Fibroblast of lung (primary cell): ENCODE data around the gene CSK.

Experiments
- EZH2 ChIP-seq: IDR thresholded peaks from 2 replicates; pipeline ENCODE4 v1.5.1; 2012; ENCODE audit warnings: low read length, control low read depth, mild to moderate bottlenecking; ENCODE audit errors: missing control alignments
- TF ChIP-seq, protein P1 (sequence below), 2 donors: IDR thresholded peaks in 1 of 2; conservative IDR thresholded peaks in 1 of 2; 1 replicate in 1 of 2; 2 replicates in 1 of 2; pipeline ENCODE4 v1.5.1; 2011 to 2012; ENCODE audit warnings: low read length in 2 of 2, control low read depth in 1 of 2, inconsistent platforms in 1 of 2, low read depth in 1 of 2, mild to moderate bottlenecking in 1 of 2

DNA sequence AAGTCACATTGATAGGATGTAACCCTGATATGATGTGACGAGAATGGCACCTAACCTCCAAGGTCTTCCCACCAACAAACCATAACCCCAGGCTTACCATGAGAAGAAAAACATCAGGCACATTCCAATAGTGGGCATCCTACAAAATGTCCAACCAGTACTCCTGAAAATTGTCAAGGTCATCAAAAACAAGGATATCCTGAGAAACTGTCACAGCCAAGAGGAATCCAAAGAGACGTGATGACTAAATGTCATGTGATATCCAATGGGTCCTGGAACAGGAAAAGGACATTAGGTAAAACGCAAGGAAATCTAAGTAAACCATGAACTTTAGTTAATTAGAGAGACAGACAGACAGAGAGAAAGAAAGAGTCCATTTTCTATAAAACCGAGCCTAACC lies 35.5 kb upstream of the CSK start:
- TF ChIP-seq, protein P1, sequence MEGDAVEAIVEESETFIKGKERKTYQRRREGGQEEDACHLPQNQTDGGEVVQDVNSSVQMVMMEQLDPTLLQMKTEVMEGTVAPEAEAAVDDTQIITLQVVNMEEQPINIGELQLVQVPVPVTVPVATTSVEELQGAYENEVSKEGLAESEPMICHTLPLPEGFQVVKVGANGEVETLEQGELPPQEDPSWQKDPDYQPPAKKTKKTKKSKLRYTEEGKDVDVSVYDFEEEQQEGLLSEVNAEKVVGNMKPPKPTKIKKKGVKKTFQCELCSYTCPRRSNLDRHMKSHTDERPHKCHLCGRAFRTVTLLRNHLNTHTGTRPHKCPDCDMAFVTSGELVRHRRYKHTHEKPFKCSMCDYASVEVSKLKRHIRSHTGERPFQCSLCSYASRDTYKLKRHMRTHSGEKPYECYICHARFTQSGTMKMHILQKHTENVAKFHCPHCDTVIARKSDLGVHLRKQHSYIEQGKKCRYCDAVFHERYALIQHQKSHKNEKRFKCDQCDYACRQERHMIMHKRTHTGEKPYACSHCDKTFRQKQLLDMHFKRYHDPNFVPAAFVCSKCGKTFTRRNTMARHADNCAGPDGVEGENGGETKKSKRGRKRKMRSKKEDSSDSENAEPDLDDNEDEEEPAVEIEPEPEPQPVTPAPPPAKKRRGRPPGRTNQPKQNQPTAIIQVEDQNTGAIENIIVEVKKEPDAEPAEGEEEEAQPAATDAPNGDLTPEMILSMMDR (conservative IDR thresholded peaks at IDR 0.05 in 1 of 2, IDR thresholded peaks at IDR 0.05 in 1 of 2; ENCODE audit: low read depth in 1 of 2, low read length in 2 of 2) = no peak
- no peak for TF ChIP-seq EZH2
